ENCODE results near the gene ST6GALNAC3. TPM values are rescaled to one million over a fixed set of nuclear protein-coding genes. Genes with fewer than 3 reads are reported as not detected.

The ST6GALNAC3 gene
- total RNA-seq, 1 experiment from 2014 or later: 2.2 TPM

GRCh38 chr1:76508871-76509270 lies 434.3 kb downstream of the ST6GALNAC3 start:
- H4K20me1 ChIP-seq (ENCODE audit: insufficient read depth): no peaks in the 10 kb centered on the region
- ChIA-PET CTCF (no interaction called here), RAD21 (ENCODE audit: low non-redundant PET in 1 of 2, low total read pairs in 2 of 2, uncharacterized antibody in 2 of 2, unreplicated experiment in 2 of 2) (no interaction called here), POLR2A (no interaction called here)
- ATAC-seq: no peak
- no peak overlapping the region for H3K4me2 ChIP-seq (ENCODE audit: low read length)
- no TSS peak for BruUV-seq (replicated peaks)
- TF ChIP-seq CEBPB (IDR thresholded peaks at IDR 0.05; ENCODE audit: low read depth) (no peak), REST (IDR thresholded peaks at IDR 0.05; ENCODE audit: low read depth) (no peak), POLR2AphosphoS5 (IDR thresholded peaks at IDR 0.05; ENCODE audit: low read depth, low read length) (no peak), EZH2phosphoT487 (IDR thresholded peaks at IDR 0.05; ENCODE audit: borderline replicate concordance) (no peak), JUND (IDR thresholded peaks at IDR 0.05) (no peak), YY1 (IDR thresholded peaks at IDR 0.05; ENCODE audit: extremely low read depth, insufficient replicate concordance, low read depth, low read length) (no peak), MAX (IDR thresholded peaks at IDR 0.05) (no peak), EZH2 (IDR thresholded peaks at IDR 0.05) (no peak), ATF3 (IDR thresholded peaks at IDR 0.05) (no peak), ZBTB33 (IDR thresholded peaks at IDR 0.05; ENCODE audit: extremely low read depth, insufficient replicate concordance, low read length) (no peak), CTCF (IDR thresholded peaks at IDR 0.05 in 2 of 3, conservative IDR thresholded peaks at IDR 0.05 in 1 of 3; ENCODE audit: borderline replicate concordance in 1 of 3, insufficient read depth in 1 of 3, low read depth in 2 of 3, low read length in 2 of 3) (no peak), ELF1 (IDR thresholded peaks at IDR 0.05; ENCODE audit: borderline replicate concordance, low read depth) (no peak), TCF7L2 (IDR thresholded peaks at IDR 0.05; ENCODE audit: borderline replicate concordance, extremely low read depth, insufficient read depth, insufficient read length) (no peak), FOSL1 (IDR thresholded peaks at IDR 0.05; ENCODE audit: low read depth) (no peak), CBX3 (IDR thresholded peaks at IDR 0.05; ENCODE audit: low read depth) (no peak), ZNF274 (IDR thresholded peaks at IDR 0.05; ENCODE audit: low read depth, low read length) (no peak), SIN3A (IDR thresholded peaks at IDR 0.05; ENCODE audit: low read depth) (no peak), SP1 (IDR thresholded peaks at IDR 0.05; ENCODE audit: low read depth) (no peak), ZFX (IDR thresholded peaks at IDR 0.05) (no peak)
- H3K9ac ChIP-seq (ENCODE audit: low read length): no peak overlapping the region
- intact Hi-C loops (cut with micrococcal nuclease): no loop called here
- H2AFZ ChIP-seq (ENCODE audit: low read depth, low read length, poor library complexity, severe bottlenecking): no peak overlapping the region
- H3K4me1 ChIP-seq (ENCODE audit: control insufficient read depth in 1 of 2, insufficient read depth in 2 of 2, low read length in 2 of 2): no peaks in the 10 kb centered on the region
- H3K79me2 ChIP-seq (ENCODE audit: insufficient read depth, low read length): no peaks in the 10 kb centered on the region
- DNase-seq (ENCODE audit: low read depth, low spot score): no peak
- H3K4me3 ChIP-seq (replicated peaks in 1 of 2; ENCODE audit: low read depth in 1 of 2, low read length in 2 of 2): no peak overlapping the region
- H3K9me2 ChIP-seq (ENCODE audit: insufficient read depth): no peaks in the 10 kb centered on the region
- H3K36me3 ChIP-seq (ENCODE audit: control insufficient read depth in 1 of 2, insufficient read depth in 2 of 2, low read length in 2 of 2): no peaks in the 10 kb centered on the region
- no peaks in the 10 kb centered on the region for H3K9me3 ChIP-seq (ENCODE audit: control insufficient read depth in 1 of 2, insufficient read depth in 1 of 2, low read depth in 1 of 2, low read length in 2 of 2)
- H3K27me3 ChIP-seq (ENCODE audit: insufficient read depth, low read length): no peaks in the 10 kb centered on the region
- no peak overlapping the region for H3K27ac ChIP-seq (ENCODE audit: low read depth, low read length)

All from HCT116 (cell line).